Ramos (cell line): ENCODE data around the gene NAT9.

Experiments
- in situ Hi-C: fragments of 300-500 bp; cut with MboI; formaldehyde crosslinking; loops from one replicate; pipeline ENCODE4 v1.14.3; 2022; ENCODE audit warnings: low sequenced_read_pairs; ENCODE audit not compliant: unreplicated experiment

Gene NAT9, protein sequence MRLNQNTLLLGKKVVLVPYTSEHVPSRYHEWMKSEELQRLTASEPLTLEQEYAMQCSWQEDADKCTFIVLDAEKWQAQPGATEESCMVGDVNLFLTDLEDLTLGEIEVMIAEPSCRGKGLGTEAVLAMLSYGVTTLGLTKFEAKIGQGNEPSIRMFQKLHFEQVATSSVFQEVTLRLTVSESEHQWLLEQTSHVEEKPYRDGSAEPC

DNA sequence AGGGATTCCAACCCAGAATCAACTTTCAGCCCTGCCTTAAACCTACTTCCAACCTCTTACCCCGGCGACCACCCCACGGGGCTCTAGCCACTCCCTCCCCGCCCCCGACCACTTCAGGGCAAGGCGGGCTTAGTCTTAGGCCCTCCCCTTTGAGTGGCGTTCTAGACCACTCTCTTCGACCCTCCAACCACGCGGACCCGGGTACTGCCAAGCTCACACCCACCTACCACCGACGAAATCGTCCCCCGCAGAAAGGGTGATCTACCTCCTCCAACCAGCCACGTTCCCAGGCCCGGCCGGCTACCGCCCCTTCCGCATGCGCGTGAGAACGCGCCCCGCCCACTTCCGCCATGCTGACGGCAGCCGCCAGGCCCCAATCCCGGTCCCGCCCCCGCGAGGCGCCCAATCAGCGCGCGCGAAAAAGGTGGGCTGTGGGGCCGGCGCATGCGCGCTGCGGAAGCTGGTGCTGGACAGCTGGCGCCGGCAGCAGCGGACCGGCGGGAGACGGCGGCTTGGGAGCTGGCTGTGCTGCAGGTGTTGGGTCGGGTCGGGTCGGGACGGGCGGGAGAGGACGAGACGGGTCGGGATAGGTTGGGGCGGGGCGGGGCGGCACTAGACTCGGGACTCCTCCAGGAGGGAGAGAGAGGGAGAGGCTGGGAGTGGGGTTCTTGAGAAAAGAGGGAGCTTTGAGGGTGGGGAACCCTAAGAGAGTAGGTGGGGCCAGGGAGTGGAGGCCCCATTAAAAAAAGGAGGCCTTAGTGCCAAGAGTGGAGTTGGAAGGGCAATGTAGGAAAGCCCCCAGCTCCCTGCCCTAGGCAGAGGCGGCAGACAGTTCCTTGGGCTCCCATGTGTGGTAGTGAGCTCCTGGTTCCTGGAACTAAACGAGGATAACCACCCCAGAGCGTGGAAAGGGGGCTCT lies at the start of gene NAT9:
TSS of gene NAT9 (minus strand) at position 302 of the 919 bp plus-strand sequence. CDS start 647 bp downstream, outside the sequence.
- in situ Hi-C loops, result no loop called here

DNA sequence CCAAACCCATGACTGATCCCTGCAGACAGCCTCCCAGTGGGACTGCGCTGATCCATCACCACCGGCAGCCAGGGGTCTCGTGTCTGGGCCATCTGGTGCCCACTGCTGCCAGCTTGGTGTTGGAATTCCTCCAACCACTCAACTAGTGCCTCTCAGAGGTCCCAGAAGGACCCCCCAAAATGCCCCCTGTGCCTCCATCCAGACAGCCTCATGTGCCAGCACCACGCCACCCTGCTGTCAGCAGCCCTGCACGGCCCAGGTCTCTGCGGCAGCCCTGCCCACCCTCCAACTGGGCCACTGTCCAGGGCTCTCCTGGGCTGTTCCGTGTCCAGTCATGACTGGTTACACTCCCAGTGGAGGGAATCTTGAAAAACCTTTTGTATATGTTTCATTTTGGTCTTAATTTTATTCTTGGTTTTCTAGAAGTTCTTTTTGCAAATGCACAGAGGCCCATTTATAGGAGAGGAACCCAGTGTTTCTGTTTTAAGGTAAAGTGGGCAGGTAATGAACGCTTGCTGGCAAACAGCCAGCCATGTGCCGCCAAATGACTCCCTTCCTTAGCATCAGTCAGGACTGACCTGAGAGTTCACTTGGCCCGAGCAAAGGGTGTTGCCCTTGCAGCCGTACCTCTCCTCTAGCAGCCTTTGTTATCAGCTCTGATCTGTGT lies 48.9 kb upstream of the NAT9 start:
- in situ Hi-C loops, result no loop called here

DNA sequence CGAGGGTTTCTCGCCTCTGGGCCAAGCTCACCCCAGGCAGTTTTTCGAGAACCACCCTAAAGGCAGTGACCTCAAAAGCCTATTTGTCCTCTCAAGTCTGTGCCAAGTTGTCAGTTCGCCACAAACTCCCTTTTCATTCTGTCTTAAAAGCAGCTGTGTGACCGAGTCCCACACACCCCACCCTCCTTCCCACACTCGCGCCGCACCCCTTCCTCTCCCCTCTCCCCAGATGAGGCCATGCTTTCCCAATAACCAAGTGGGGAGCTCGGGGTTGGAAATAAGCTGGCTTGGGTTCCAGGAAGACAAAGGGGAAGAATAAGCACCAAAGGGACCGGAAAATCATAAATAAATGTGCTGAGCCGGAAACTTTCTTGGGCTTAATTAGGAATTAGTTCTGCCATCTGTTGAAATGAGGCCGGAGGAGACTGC lies 46.8 kb upstream of the NAT9 start:
- in situ Hi-C loops, result no loop called here

DNA sequence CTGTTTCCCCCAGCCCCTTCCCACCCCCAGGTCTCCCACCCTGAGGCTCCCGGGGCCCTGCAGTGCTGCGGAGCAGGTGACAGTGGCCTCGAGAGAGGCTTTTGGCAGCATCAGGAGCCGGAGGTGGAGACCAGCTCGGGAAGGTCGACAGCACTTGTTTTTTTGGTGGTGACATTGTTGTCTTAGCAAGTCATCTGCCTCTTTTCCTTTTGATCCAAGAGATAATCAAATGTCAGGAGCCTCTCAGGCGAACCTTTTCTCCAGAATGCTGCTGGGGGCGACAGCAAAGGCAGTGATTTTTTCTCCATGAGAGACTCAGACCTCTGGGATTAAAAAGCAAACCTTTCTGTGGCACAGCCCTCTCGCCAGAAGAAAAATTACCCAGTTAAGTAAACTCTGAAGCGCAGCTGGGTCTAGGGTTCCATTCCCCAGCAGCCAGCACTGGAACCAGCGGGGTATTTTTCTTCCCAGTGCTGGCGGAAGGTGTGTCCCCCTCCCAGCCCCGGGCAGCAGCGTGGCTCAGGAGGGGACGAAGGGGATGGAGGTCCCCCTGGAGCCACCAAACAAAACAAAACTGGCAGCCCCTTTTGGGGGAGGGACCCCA lies 46.3 kb upstream of the NAT9 start:
- in situ Hi-C loops, result no loop called here

DNA sequence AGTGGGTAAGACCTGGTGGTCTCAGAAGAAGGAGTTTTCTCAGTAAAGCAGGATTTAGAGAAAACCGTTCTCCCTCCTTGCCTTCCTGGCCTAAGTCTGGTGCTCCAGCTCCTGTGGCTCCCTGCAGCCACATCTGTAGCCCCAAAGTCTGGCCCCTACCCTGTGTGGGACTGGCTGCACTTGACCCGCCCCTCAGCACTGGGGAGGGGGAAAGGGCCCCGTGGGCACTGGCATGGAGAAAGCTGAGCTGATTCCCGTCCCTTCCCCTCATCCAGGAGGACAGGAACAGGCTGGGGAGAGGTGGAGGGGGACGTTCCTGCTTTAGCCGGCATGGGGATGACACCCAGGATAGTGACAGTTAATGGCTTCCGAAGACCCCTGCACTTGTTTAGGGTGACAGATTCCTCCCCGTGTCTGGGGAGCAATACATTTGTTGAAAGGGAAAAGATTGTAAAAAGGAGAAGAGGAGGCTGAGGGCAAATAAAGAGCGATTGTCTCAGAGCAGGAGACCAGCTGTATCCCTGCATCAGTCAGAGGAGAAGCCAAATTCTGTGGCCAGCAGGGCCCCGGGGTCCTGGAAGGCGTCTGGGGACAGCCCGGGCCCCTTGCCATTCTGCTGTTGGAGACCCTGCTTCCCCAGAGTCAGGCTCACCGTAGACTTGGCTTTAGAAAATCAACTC lies 45.6 kb upstream of the NAT9 start:
- in situ Hi-C loops, result no loop called here

DNA sequence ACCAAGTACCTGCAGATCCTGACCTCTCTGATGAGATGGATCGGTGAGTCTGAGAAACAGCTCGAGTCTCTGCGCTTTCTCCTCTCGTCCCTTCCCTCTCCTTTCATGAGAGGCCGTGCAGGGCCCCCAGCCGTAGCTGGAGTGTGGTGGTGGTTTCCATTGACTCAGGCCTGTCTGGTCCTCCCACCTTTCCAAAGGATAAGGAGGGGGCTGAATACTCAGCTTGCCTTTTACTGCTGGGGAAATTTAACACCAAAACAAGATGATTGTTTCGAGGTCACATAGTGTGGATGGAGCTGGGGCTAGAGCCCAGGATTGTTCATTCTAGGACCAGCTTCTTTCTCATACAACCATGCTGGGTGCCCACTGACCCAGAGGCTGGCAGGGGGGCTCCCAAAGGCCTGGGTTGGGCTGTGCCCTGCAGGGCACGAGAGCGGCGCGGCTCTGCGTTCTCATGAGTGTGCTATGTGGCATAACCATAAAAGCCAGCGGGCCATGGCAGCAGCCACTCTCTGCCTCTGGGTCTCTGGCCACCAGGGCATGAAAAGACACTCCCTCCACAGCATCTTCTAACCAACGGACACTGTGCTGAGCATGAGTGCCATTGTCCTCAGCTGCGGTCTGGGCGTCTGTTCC lies 43.8 kb upstream of the NAT9 start:
- in situ Hi-C loops, result no loop called here

DNA sequence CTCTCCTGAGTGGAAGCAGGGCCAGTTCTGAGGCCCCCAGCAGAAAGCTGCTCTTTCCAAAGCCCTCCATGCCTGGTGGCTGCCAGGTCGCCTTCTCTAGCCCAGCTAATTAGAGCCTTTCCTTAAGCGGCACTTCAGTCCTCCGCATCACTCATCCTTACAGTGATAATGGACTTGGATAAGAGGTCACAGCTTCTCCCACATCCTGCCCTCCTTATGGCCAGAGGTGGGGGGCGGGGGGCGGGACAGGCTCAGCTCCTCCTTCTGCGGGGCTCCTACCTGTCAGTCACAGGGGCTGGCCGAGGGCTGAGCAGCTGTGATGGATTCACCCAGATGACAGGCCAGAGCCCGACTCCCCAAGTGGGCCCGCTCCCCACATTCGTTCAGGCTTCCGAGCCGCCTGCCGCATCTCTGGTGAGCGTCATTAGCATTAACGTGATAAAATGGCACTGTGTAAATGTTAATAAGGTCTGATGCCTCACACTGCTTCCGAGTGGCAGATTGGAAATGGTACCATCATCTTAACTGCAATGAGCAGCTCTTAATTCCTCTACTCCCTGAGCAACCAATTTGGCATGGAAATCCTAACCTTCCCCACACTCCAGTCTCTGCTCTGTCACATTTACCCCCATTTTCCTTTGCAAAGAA lies 42.3 kb upstream of the NAT9 start:
- in situ Hi-C loops, result no loop called here

DNA sequence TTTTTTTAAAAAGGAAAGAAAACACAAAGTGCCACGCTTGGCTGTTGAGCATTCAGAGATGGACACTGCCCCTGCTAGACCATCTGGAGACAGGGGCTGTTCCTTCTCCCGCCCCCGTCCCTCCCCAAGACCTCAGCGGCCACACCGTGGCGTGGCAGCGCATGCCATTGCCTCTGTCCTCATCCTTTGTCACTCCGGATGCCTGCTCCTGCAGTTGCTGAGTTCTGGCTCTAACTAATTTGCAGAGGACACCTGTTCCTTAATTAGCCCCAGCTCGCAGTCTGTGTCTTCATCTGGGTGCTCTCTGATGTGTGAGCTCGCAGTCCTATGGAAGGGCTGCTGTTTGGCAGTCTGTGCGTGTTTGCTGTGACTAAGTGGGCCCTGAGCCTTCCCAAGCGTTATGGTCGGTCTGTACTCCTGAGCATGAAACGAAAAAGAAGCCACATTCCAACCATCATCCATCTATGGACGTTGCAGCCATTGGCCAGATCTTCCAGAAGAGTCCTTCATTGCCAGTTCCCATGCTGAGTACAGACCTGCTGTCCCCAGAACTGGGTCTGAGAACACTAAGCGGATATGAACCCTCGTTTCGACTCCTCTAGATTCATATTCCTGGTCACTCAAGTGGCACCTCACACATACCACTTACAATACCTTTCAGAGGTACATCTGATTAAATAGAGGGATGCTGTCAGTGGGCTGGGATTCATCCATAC lies 40.9 kb upstream of the NAT9 start:
- in situ Hi-C loops, result no loop called here

DNA sequence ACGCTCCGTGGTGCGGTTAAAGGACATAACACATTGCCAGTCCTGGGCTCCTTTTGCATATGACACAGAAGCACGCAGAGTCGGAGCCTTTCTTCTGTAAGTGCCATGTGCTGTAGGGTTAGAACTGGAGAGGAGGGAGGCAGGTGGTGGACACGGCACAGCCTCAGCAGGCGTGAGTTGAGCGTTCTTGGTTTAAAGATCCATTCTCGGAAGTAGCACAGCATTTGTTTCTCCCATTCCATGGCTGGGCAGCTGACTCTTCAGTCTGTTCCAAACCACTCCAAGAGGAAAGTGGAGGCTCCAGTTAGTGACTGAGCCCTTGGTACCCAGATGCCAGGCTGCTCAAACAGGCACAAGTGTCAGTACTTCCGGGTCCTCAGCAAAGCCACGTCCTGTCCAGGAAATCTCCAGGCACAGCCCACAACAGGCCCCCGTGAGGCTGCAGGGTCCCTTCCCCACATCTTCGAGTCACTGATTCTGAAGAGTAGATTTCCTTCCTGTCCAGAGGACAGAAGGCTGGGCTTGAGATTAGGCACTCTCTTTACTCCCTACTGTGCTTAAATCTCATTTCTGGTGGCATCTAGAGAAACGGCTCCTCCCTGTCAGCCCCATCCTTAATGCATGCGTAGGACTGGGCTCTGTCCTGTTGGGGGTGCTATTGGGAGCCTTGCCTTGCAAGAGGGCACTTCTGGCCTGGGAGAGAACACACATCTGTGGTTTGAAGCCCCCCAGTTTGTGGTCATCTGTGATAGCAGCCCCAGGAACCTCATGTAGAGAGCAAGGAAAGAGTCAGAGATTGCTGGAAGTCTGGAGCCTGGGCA lies 39.6 kb upstream of the NAT9 start:
- in situ Hi-C loops, result no loop called here

DNA sequence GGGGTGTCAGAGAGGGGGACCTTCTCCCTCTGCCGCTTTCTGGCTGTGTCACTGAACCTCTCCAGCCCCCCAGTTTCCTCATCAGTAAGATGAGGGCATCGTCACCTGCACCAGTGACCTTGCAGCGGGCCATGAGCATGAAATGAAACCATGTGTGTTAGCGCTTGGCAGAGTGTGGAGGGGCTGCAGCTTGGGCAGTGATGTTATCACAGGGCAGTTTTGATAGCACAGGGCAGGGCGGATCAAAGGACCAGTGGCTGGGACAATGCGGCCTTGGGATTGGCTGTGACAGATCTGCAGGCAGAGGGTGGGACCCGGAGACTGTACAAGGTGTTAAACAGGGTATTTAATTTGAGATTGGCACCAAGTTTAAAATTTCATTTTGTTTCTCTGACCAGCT lies 38.9 kb upstream of the NAT9 start:
- in situ Hi-C loops, result no loop called here

DNA sequence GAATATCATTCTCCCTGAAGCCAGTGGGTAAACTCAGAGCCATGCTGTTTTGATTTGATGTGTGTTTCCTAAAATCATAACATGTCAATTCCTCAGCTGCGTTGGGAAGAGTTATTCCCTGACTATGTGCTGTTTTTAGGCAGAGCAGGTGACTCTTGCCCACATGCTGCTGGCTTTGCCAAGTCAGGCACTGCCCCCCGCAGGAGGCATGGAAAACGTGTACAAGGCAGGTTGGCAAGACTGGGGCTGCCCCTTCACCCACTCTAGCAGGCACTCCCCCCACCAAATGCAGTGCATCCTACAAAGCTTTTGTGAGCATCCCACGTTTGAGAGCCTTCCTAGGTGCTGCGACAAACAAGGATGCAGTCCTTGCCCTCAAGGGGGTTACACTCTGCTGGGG lies 38.3 kb upstream of the NAT9 start:
- in situ Hi-C loops, result no loop called here

DNA sequence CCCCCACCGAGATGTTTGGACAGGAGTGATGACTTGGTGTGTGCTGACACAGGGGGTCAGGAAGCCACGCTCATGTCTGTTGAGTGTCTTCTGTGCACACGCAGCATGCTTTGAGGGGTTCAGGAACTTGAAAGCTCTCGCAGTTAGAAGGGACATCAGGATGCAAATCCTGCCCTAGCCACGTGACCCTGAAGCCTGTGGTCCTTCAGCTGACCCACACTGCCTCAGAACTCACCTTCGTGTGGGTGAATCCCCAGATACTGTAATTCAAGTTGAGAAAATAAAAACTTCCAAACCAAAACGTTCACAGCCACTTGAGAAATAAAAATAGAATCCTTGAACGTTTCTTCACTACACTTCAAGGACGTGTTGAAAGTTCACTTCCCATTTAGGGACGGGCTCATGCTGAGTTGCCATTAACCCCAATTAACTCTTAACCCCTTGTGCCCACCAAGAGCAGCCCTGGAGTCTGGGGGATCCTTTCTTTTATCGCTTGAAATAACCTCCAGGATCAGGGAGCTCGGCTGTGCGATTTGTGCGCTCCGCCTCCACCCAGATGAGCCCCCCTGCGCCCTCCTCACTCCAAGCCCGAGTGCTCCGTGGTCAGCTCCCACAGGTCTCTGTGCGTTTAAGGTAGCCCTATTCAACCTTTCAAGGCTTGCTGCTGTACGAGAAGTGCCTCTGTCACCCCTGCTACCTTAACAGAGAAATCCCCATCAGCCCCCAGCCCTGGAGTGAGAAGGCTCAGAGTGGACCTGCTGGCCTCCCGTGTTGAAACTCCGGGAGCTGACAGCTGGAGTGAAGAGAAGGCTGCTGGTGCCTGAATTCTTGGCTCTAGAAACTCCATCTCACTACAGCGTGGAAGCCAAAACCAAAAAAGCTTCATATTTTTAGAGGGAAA lies 36.2 kb upstream of the NAT9 start:
- in situ Hi-C loops, result no loop called here

DNA sequence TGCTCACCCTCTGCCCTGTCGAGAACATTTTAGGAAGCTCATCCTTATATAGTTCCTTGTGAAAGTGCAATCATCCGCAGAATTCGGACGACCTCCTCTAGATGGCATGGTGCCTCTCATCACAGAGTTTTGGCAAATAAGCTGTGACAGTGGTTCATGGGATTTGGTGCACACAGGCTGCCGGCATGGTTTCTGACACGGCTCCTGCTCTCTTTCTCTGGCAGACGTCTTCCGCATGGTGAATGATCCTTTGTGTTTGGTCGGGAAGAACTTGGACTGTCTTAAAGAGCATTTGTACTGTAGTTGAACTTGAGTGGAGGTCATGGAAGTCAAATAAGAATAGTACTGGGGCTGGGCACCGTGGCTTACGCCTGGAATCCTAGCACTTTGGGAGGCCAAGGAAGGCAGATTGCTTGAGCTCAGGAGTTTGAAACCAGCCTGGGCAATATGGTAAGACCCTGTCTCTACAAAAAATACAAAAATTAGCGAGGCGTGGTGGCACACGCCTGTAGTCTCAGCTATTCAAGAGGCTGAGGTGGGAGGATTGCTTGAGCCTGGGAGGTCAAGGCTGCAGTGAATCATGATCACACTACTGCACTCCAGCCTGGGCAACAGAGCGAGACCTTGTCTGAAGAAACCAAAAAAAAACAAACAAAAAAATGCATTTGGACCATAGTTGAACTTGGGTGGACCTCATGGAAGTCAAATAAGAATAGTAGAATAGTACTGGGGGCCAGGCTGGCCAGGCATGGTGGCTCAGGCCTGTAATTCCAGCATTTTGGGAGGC lies 34.7 kb upstream of the NAT9 start:
- in situ Hi-C loops, result no loop called here

DNA sequence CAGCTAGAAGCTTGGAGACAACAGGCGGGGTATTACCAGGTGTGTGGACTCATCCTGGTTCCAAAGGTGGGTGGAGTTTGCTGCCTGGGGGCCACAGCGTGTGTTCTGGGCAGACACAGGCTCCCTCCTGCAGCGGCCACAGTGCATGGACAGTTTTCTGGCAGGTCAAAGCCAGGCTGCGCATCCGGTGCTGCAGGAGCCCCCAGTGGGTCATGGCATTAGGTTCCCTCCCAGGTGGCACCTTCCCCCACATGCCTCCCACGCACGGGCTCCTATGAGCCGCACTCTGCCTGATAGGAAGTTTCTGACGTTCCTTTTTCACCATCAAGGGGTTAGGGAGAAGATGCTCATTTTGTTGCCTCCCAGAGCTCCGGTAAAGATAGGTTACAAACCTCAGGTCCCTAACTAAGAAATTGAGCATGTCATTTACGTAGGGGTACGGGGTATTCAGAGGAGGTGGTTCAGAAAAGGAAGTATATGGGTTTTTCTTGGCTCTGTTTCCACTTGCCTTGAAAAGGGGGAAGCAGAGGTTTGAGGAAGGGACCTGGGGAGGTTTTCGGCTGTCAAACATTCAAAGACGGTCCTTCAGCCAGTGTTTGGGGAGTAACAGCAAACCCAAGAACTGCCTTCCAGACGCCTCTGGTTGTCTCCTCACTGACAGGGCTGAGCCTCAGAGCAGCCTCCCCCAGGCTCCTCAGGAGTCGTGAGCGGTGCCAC lies 32.7 kb upstream of the NAT9 start:
- in situ Hi-C loops, result no loop called here

DNA sequence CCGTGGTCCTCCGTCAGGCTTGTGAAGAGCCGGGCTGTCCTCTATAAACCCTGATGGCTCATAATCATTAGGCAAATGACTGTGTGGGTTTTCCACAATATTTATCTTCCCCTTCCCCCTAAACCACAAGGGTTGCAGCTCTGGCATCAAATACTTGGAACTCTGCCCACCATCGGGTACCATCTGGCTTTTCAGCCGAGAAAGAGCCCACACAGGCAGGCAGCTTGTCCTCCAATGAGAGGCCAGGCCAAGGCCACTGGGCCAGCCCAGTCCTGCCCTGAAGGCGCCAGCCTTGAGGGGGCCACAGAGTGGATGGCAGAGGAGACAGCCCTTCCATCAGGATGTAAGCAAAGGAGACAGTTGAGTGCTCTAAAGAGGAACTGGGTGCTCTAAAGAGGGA lies 31.8 kb upstream of the NAT9 start:
- in situ Hi-C loops, result no loop called here
